Bronchial epithelial cell (primary cell): ENCODE measurements around the gene UST. TPM values are rescaled to one million over a fixed set of nuclear protein-coding genes. Genes with fewer than 3 reads are reported as not detected.
A peak's percentile ranks its signal among the peaks of the same experiment; 100 is the strongest.

ENCODE experiments used
- DNase-seq: peaks from one replicate; pipeline ENCODE4 v3.0.0-alpha.2; 2010; ENCODE audit warnings: low read depth
- FAIRE-seq: peaks from 2 replicates; lab custom pipeline; 2011; peaks lifted over from hg19 to GRCh38; lab: Jason Lieb, UNC
- H3K27me3 ChIP-seq: 2 replicates; pipeline ENCODE4 v1.5.1; 2011; ENCODE audit warnings: low read length; ENCODE audit not compliant: control insufficient read depth, insufficient read depth
- H3K36me3 ChIP-seq: 2 replicates; pipeline ENCODE4 v1.5.1; 2011; ENCODE audit warnings: low read length; ENCODE audit not compliant: control insufficient read depth, insufficient read depth
- H3K4me3 ChIP-seq: 2 replicates; pipeline ENCODE4 v1.5.1; 2011; ENCODE audit warnings: mild to moderate bottlenecking, low read depth, low read length, control low read depth
- CTCF ChIP-seq: IDR thresholded peaks from 2 replicates; pipeline ENCODE4 v1.5.1; 2011; ENCODE audit warnings: mild to moderate bottlenecking, moderate library complexity, low read length, control low read depth, inconsistent platforms; ENCODE audit not compliant: insufficient read depth, severe bottlenecking
- total RNA-seq: library from RNA; depleted of rRNA; stranded (reverse); fragments of >200 nt; gene quantifications from 2 replicates; pipeline ENCODE4 v1.2.1, GENCODE V29; 2014

The UST gene
- total RNA-seq, 1 donor from 2014 or later: 18.7 TPM

- TF ChIP-seq CTCF: no peak
- FAIRE-seq (no peak), DNase-seq (no peak)
- no peaks in the 10 kb centered on the region for H3K36me3 ChIP-seq
- H3K27me3 ChIP-seq: no peaks in the 10 kb centered on the region
- H3K4me3 ChIP-seq: no peak overlapping the region
These were observed 158.4 kb downstream of the UST start for GRCh38 chr6:148904896-148905870.

- no peak for FAIRE-seq
These were observed 159.1 kb downstream of the UST start for GRCh38 chr6:148905901-148906300.

GRCh38 chr6:148906386-148906785 lies 159.6 kb downstream of the UST start:
- FAIRE-seq (no peak), DNase-seq (no peak)
- no peak for TF ChIP-seq CTCF
- Histone ChIP-seq H3K36me3 (no peaks in the 10 kb centered on the region), H3K27me3 (no peaks in the 10 kb centered on the region), H3K4me3 (no peak overlapping the region)

More at GRCh38 chr6:148905901-148906300, 159.1 kb downstream of the UST start:
- H3K36me3 ChIP-seq: no peaks in the 10 kb centered on the region
- H3K27me3 ChIP-seq: no peaks in the 10 kb centered on the region
- TF ChIP-seq CTCF: no peak
- no peak for DNase-seq
- no peak overlapping the region for H3K4me3 ChIP-seq

- Histone ChIP-seq H3K27me3 (no peaks in the 10 kb centered on the region), H3K36me3 (no peaks in the 10 kb centered on the region), H3K4me3 (no peak overlapping the region)
- FAIRE-seq: no peak
- TF ChIP-seq CTCF: no peak
- no peak for DNase-seq
These were observed 160.7 kb downstream of the UST start for GRCh38 chr6:148907573-148907972.

- DNase-seq: no peak
- Histone ChIP-seq H3K36me3 (no peaks in the 10 kb centered on the region), H3K27me3 (no peaks in the 10 kb centered on the region), H3K4me3 (no peak overlapping the region)
- FAIRE-seq: peak; percentile 43
- no peak for TF ChIP-seq CTCF
These were observed 165.4 kb downstream of the UST start for GRCh38 chr6:148912252-148912651.
